ENCODE results near the gene MIA3.
A peak's percentile ranks its signal among the peaks of the same experiment; 100 is the strongest.

The MIA3 gene

GRCh38 chr1:222643606-222643937 is 25.7 kb downstream of the MIA3 start:
- peak overlapping the region; percentile 100 for H3K4me3 ChIP-seq (ENCODE audit: low read depth, low read length)
- DNase-seq (ENCODE audit: low read depth): no peak
- TF ChIP-seq, protein P1, sequence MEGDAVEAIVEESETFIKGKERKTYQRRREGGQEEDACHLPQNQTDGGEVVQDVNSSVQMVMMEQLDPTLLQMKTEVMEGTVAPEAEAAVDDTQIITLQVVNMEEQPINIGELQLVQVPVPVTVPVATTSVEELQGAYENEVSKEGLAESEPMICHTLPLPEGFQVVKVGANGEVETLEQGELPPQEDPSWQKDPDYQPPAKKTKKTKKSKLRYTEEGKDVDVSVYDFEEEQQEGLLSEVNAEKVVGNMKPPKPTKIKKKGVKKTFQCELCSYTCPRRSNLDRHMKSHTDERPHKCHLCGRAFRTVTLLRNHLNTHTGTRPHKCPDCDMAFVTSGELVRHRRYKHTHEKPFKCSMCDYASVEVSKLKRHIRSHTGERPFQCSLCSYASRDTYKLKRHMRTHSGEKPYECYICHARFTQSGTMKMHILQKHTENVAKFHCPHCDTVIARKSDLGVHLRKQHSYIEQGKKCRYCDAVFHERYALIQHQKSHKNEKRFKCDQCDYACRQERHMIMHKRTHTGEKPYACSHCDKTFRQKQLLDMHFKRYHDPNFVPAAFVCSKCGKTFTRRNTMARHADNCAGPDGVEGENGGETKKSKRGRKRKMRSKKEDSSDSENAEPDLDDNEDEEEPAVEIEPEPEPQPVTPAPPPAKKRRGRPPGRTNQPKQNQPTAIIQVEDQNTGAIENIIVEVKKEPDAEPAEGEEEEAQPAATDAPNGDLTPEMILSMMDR (IDR thresholded peaks at IDR 0.05; ENCODE audit: insufficient read depth, low read depth, low read length, missing control alignments): no peak

DNA sequence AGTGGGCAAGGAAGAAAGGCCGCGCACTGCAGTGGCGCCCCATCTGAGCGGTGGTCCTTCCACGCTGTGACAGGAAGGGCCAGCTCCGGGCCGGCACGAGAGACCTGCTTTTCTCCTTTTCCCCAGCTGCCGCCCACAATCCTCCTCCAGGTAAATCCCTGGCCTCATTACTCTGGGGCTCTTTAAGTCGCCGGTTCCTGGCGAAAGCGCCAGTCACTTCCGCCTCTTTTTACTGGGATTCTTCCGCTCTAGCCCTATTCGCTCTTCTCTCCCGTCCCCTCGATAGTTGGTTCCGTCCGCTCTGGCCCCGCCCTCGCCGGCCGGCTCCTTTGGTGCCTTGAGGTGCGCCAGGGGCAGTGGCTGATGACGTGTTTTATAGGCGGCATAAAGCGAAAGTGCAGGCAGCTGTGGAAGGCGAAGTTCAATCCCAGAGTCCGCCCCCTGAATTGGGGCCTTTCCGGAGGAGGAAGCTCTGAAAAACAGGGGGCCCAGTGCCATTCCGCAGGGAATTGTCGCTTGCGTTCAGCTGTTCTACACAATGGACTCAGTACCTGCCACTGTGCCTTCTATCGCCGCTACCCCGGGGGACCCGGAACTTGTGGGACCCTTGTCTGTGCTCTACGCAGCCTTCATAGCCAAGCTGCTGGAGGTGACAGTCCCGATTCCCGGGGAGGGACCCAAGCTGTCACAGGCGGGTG is 26.2 kb downstream of the MIA3 start:
- TF ChIP-seq, protein P1 (IDR thresholded peaks at IDR 0.05; ENCODE audit: insufficient read depth, low read depth, low read length, missing control alignments): no peak
- peak; percentile 98 for DNase-seq (ENCODE audit: low read depth)
- H3K4me3 ChIP-seq (ENCODE audit: low read depth, low read length): peak overlapping the region; percentile 100

DNA sequence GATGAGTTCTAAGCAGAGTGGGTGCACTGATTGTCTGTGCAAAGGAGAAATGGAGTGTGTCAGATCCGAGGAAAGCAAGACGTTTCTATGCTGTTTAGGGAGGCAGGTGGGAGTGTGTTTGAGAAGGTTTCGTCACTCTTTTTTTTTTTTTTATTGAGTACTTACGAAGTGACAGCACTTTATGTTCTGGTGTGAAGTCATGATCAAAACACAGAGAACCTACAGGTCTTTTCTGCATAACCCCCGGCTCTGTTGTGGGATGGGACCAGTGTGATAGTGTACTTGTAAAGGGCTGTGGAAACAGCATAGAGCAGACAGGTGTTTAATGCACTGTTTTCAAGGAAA is 26.7 kb downstream of the MIA3 start:
- peak overlapping the region; percentile 100 for H3K4me3 ChIP-seq (ENCODE audit: low read depth, low read length)
- TF ChIP-seq, protein P1 (IDR thresholded peaks at IDR 0.05; ENCODE audit: insufficient read depth, low read depth, low read length, missing control alignments): no peak
- DNase-seq (ENCODE audit: low read depth): no peak

DNA sequence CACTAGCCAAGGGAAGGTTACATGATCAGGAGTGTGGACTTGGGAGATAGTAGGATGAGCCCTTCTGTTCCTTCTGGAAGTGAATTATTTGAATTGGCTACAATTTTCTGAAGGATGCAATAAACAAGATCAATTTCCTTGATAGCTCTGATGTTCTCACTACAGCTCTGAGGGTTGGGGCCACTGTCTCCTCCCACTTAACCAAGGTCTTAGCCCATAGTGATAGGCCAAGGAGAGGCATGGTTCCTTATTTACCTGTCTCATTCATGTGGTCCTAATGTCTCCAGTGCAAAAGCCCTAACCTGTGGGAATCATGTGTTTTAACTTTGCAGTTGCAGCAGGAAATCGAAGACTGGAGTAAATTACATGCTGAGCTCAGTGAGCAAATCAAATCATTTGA is 34.8 kb downstream of the MIA3 start:
- TF ChIP-seq, protein P1 (IDR thresholded peaks at IDR 0.05; ENCODE audit: insufficient read depth, low read depth, low read length, missing control alignments): no peak
- no peak overlapping the region for H3K4me3 ChIP-seq (ENCODE audit: low read depth, low read length)
- no peak for DNase-seq (ENCODE audit: low read depth)

GRCh38 chr1:222653178-222653827 is 35.4 kb downstream of the MIA3 start:
- no peak overlapping the region for H3K4me3 ChIP-seq (ENCODE audit: low read depth, low read length)
- DNase-seq (ENCODE audit: low read depth): peak; percentile 77
- TF ChIP-seq, protein P1 (IDR thresholded peaks at IDR 0.05; ENCODE audit: insufficient read depth, low read depth, low read length, missing control alignments): no peak

- TF ChIP-seq, protein P1 (IDR thresholded peaks at IDR 0.05; ENCODE audit: insufficient read depth, low read depth, low read length, missing control alignments): peak; percentile 11
- no peak overlapping the region for H3K4me3 ChIP-seq (ENCODE audit: low read depth, low read length)
- peak; percentile 89 for DNase-seq (ENCODE audit: low read depth)
Measured at GRCh38 chr1:222654849-222655248, 37.0 kb downstream of the MIA3 start.

Measured in GM12865 (cell line).